RWPE1 (cell line): ENCODE results near the gene UGT1A5.
"Not testable (repeated sequence)": the region's sequence is repeated elsewhere in the genome, so short reads cannot be mapped to it uniquely, and the experiment has no call there.

ENCODE experiments used
- CTCF ChIA-PET: fragments of 350-600 bp; sonication (Branson Sonifier 250); formaldehyde crosslinking; extraction: SDS; loops from one replicate; lab custom pipeline; 2021; lab: Yijun Ruan, JAX
- POLR2A ChIA-PET: fragments of 400-600 bp; formaldehyde crosslinking; extraction: SDS; loops from one replicate; lab custom pipeline; 2020; ENCODE audit warnings: antibody characterized with exemption; ENCODE audit not compliant: low non-redundant PET; lab: Yijun Ruan, JAX
- DNase-seq: peaks from one replicate; pipeline ENCODE4 v3.0.0; 2012; ENCODE audit warnings: low spot score
- H3K27ac ChIP-seq: fragments of 450-650 bp; 2 replicates; pipeline ENCODE4 v1.5.1; 2017
- CTCF ChIP-seq: fragments of 450-650 bp; conservative IDR thresholded peaks from 2 replicates; pipeline ENCODE4 v1.5.1; 2017; ENCODE audit warnings: low read depth, mild to moderate bottlenecking

The UGT1A5 gene

GRCh38 chr2:233740870-233741269 lies 28.2 kb downstream of the UGT1A5 start:
- CTCF ChIA-PET: interaction anchor here (0.8 kb wide), 1 partner anchor 29 kb away, joined by 3 read pairs; no protein-coding TSS in a partner anchor
- H3K27ac ChIP-seq: no peak overlapping the region
- TF ChIP-seq CTCF: no peak
- DNase-seq: no peak
- POLR2A ChIA-PET: no interaction called here

- ChIA-PET CTCF (no interaction called here), POLR2A (no interaction called here)
- H3K27ac ChIP-seq: no peak overlapping the region
Measured at GRCh38 chr2:233743464-233744259, 31.0 kb downstream of the UGT1A5 start.

GRCh38 chr2:233745073-233745755 lies 32.5 kb downstream of the UGT1A5 start:
- no peak for TF ChIP-seq CTCF
- ChIA-PET CTCF (no interaction called here), POLR2A (no interaction called here)
- DNase-seq: no peak
- H3K27ac ChIP-seq: no peak overlapping the region

More at GRCh38 chr2:233743464-233744259, 31.0 kb downstream of the UGT1A5 start:
- TF ChIP-seq CTCF: no peak
- no peak for DNase-seq

- CTCF ChIA-PET: interaction anchor here (0.6 kb wide), 1 partner anchor 266 kb away, joined by 5 read pairs; no protein-coding TSS in a partner anchor
- H3K27ac ChIP-seq, POLR2A ChIA-PET, DNase-seq: not testable (repeated sequence)
Measured at GRCh38 chr2:233745838-233746237, 33.1 kb downstream of the UGT1A5 start.

GRCh38 chr2:233746475-233747282 lies 34.0 kb downstream of the UGT1A5 start:
- no peak for TF ChIP-seq CTCF
- POLR2A ChIA-PET: no interaction called here
- no peak for DNase-seq
- CTCF ChIA-PET: interaction anchor here (0.6 kb wide), 1 partner anchor 265 kb away, joined by 5 read pairs; no protein-coding TSS in a partner anchor
- H3K27ac ChIP-seq: no peak overlapping the region

- no peak for DNase-seq
- ChIA-PET POLR2A (no interaction called here), CTCF (no interaction called here)
- TF ChIP-seq CTCF: no peak
- no peak overlapping the region for H3K27ac ChIP-seq
Measured at GRCh38 chr2:233747283-233747544, 34.5 kb downstream of the UGT1A5 start.

- H3K27ac ChIP-seq, DNase-seq, POLR2A ChIA-PET, CTCF ChIA-PET: not testable (repeated sequence)
Measured at GRCh38 chr2:233750689-233751088, 38.0 kb downstream of the UGT1A5 start.

GRCh38 chr2:233751212-233752009 lies 38.7 kb downstream of the UGT1A5 start:
- DNase-seq, POLR2A ChIA-PET, CTCF ChIA-PET, H3K27ac ChIP-seq: not testable (repeated sequence)
